ENCODE measurements around the gene SLC25A26. TPM values are rescaled to one million over a fixed set of nuclear protein-coding genes. Genes with fewer than 3 reads are reported as not detected.

The SLC25A26 gene
- total RNA-seq, 1 experiment from 2014 or later = 13.2 TPM

DNA sequence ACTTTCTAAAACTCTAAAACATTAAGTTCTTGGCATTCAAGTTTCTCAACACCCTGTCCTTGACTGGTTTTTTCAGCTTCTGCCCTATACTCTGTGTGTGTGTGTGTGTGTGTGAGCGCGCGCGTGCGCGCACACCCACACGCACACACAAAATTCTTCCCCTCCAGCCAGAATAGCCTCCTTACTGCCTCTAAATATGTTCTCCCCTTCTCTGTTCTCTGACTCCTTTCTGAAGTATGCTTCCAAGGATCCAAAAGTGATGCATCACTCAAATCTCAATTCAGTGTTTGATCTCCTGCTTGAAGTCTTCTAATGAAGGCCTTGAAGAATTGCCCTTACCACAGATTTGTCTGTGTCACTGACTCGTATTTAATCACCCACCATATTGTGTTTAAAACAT is 129.8 kb downstream of the SLC25A26 start:
- H3K36me3 ChIP-seq (ENCODE audit: control insufficient read depth, insufficient read depth, low read length) = no peaks in the 10 kb centered on the region
- H3K27ac ChIP-seq (ENCODE audit: low read length) = no peak overlapping the region
- no peak for TF ChIP-seq SIN3A (IDR thresholded peaks at IDR 0.05; ENCODE audit: borderline replicate concordance, insufficient read depth, low read depth, low read length)
- TF ChIP-seq, protein P1, sequence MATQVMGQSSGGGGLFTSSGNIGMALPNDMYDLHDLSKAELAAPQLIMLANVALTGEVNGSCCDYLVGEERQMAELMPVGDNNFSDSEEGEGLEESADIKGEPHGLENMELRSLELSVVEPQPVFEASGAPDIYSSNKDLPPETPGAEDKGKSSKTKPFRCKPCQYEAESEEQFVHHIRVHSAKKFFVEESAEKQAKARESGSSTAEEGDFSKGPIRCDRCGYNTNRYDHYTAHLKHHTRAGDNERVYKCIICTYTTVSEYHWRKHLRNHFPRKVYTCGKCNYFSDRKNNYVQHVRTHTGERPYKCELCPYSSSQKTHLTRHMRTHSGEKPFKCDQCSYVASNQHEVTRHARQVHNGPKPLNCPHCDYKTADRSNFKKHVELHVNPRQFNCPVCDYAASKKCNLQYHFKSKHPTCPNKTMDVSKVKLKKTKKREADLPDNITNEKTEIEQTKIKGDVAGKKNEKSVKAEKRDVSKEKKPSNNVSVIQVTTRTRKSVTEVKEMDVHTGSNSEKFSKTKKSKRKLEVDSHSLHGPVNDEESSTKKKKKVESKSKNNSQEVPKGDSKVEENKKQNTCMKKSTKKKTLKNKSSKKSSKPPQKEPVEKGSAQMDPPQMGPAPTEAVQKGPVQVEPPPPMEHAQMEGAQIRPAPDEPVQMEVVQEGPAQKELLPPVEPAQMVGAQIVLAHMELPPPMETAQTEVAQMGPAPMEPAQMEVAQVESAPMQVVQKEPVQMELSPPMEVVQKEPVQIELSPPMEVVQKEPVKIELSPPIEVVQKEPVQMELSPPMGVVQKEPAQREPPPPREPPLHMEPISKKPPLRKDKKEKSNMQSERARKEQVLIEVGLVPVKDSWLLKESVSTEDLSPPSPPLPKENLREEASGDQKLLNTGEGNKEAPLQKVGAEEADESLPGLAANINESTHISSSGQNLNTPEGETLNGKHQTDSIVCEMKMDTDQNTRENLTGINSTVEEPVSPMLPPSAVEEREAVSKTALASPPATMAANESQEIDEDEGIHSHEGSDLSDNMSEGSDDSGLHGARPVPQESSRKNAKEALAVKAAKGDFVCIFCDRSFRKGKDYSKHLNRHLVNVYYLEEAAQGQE (IDR thresholded peaks at IDR 0.05; ENCODE audit: insufficient read depth in 1 of 2, low read depth in 2 of 2, low read length in 1 of 2) = no peak
- TF ChIP-seq TCF7L2 (IDR thresholded peaks at IDR 0.05; ENCODE audit: low read depth, low read length) = no peak
- no peak for TF ChIP-seq POLR2AphosphoS5 (IDR thresholded peaks at IDR 0.05; ENCODE audit: low read depth, low read length)
- TF ChIP-seq, protein P2, sequence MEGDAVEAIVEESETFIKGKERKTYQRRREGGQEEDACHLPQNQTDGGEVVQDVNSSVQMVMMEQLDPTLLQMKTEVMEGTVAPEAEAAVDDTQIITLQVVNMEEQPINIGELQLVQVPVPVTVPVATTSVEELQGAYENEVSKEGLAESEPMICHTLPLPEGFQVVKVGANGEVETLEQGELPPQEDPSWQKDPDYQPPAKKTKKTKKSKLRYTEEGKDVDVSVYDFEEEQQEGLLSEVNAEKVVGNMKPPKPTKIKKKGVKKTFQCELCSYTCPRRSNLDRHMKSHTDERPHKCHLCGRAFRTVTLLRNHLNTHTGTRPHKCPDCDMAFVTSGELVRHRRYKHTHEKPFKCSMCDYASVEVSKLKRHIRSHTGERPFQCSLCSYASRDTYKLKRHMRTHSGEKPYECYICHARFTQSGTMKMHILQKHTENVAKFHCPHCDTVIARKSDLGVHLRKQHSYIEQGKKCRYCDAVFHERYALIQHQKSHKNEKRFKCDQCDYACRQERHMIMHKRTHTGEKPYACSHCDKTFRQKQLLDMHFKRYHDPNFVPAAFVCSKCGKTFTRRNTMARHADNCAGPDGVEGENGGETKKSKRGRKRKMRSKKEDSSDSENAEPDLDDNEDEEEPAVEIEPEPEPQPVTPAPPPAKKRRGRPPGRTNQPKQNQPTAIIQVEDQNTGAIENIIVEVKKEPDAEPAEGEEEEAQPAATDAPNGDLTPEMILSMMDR (IDR thresholded peaks at IDR 0.05) = no peak
- H3K9me3 ChIP-seq (ENCODE audit: control insufficient read depth, insufficient read depth, low read depth, low read length) = no peaks in the 10 kb centered on the region
- DNase-seq (ENCODE audit: low read depth, low spot score) (no peak), ATAC-seq (no peak)
- H3K4me3 ChIP-seq (ENCODE audit: low read depth in 2 of 2, low read length in 2 of 2) = no peak overlapping the region
- H3K4me1 ChIP-seq (ENCODE audit: control insufficient read depth, insufficient read depth, low read length) = no peaks in the 10 kb centered on the region
- no peaks in the 10 kb centered on the region for H3K27me3 ChIP-seq (ENCODE audit: control insufficient read depth, insufficient read depth, low read length)
- in situ Hi-C loops (cut with HindIII; ENCODE audit: low pct_unique_long_range_greater_than_20kb, low sequenced_read_pairs) = no loop called here
- CTCF ChIA-PET = no interaction called here
- POLR2A ChIA-PET = no interaction called here
- intact Hi-C loops (cut with micrococcal nuclease; ENCODE audit: unreplicated experiment) = no loop called here
- no TSS peak for BruUV-seq (replicated peaks)

DNA sequence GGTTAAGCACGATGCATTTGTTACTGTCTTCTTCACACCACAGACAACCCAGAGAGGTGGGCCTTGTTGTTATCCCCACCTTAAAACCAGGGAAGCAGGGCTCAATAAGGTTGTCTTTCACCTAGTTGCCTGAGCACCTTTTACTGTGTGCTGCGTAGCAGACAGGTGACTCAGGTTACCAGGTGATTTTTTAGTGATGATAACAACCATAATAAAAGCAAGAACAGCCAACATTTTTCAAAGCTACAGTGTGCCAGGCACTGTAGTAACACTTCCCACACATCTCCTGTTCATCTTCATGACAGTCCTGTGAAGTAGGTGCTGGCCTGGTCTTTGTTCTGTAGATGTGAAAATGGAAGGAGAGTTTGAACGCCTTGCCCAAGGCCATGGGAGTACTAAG is 132.2 kb downstream of the SLC25A26 start:
- intact Hi-C loops (cut with micrococcal nuclease; ENCODE audit: unreplicated experiment) (no loop called here), in situ Hi-C loops (cut with HindIII; ENCODE audit: low pct_unique_long_range_greater_than_20kb, low sequenced_read_pairs) (no loop called here)
- H3K4me1 ChIP-seq (ENCODE audit: control insufficient read depth, insufficient read depth, low read length) = no peaks in the 10 kb centered on the region
- DNase-seq (ENCODE audit: low read depth, low spot score) = no peak
- ATAC-seq = no peak
- no peaks in the 10 kb centered on the region for H3K27me3 ChIP-seq (ENCODE audit: control insufficient read depth, insufficient read depth, low read length)
- H3K27ac ChIP-seq (ENCODE audit: low read length) = no peak overlapping the region
- H3K4me3 ChIP-seq (ENCODE audit: low read depth in 2 of 2, low read length in 2 of 2) = no peak overlapping the region
- POLR2A ChIA-PET = no interaction called here
- CTCF ChIA-PET = no interaction called here
- no TSS peak for BruUV-seq (replicated peaks)
- TF ChIP-seq, protein P2 (IDR thresholded peaks at IDR 0.05) = no peak
- no peak for TF ChIP-seq POLR2AphosphoS5 (IDR thresholded peaks at IDR 0.05; ENCODE audit: low read depth, low read length)
- TF ChIP-seq, protein P1 (IDR thresholded peaks at IDR 0.05; ENCODE audit: insufficient read depth in 1 of 2, low read depth in 2 of 2, low read length in 1 of 2) = no peak
- TF ChIP-seq SIN3A (IDR thresholded peaks at IDR 0.05; ENCODE audit: borderline replicate concordance, insufficient read depth, low read depth, low read length) = no peak
- no peak for TF ChIP-seq TCF7L2 (IDR thresholded peaks at IDR 0.05; ENCODE audit: low read depth, low read length)
- H3K9me3 ChIP-seq (ENCODE audit: control insufficient read depth, insufficient read depth, low read depth, low read length) = no peaks in the 10 kb centered on the region
- no peaks in the 10 kb centered on the region for H3K36me3 ChIP-seq (ENCODE audit: control insufficient read depth, insufficient read depth, low read length)
